H9 (cell line): Measurements from ENCODE around the gene NEU3. TPM values are rescaled to one million over a fixed set of nuclear protein-coding genes. Genes with fewer than 3 reads are reported as not detected.

Experiments used
- DNase-seq: peaks from one replicate; pipeline ENCODE4 v3.0.0-alpha.2; 2017
- H2AFZ ChIP-seq: one replicate; pipeline ENCODE4 v1.6.1; 2013; ENCODE audit warnings: mild to moderate bottlenecking, low read length, control low read depth, moderate library complexity
- H2AK5ac ChIP-seq: 2 replicates; pipeline ENCODE4 v1.6.1; 2013; ENCODE audit warnings: low read length, control low read depth, mixed read lengths; ENCODE audit not compliant: insufficient read length
- H2BK120ac ChIP-seq: one replicate; pipeline ENCODE4 v1.6.1; 2013; ENCODE audit warnings: low read depth, mild to moderate bottlenecking, low read length, control low read depth, inconsistent platforms; ENCODE audit not compliant: poor library complexity, severe bottlenecking
- H2BK12ac ChIP-seq: 2 replicates; pipeline ENCODE4 v1.6.1; 2013; ENCODE audit warnings: low read length, control low read depth, mixed read lengths, low read depth; ENCODE audit not compliant: insufficient read length
- H2BK15ac ChIP-seq: 2 replicates; pipeline ENCODE4 v1.6.1; 2013; ENCODE audit warnings: low read depth, low read length, control low read depth
- H2BK20ac ChIP-seq: one replicate; pipeline ENCODE4 v1.6.1; 2013; ENCODE audit warnings: low read depth, mild to moderate bottlenecking, low read length, control low read depth, inconsistent platforms; ENCODE audit not compliant: poor library complexity, severe bottlenecking
- H2BK5ac ChIP-seq: 2 replicates; pipeline ENCODE4 v1.6.1; 2013; ENCODE audit warnings: low read length, control low read depth, mixed read lengths; ENCODE audit not compliant: insufficient read length
- H3K14ac ChIP-seq: 2 replicates; pipeline ENCODE4 v1.6.1; 2013; ENCODE audit warnings: low read length, control low read depth; ENCODE audit not compliant: insufficient read depth
- H3K18ac ChIP-seq: 2 replicates; pipeline ENCODE4 v1.6.1; 2013; ENCODE audit warnings: low read depth, mild to moderate bottlenecking, mixed read lengths, low read length, control low read depth; ENCODE audit not compliant: insufficient read length
- H3K23ac ChIP-seq: 2 replicates; pipeline ENCODE4 v1.6.1; 2013; ENCODE audit warnings: low read length, control low read depth, mixed read lengths, low read depth; ENCODE audit not compliant: insufficient read length
- H3K23me2 ChIP-seq: 2 replicates; pipeline ENCODE4 v1.6.1; 2013; ENCODE audit warnings: low read depth, mild to moderate bottlenecking, mixed read lengths, low read length, control low read depth; ENCODE audit not compliant: insufficient read length, poor library complexity, severe bottlenecking
- H3K27ac ChIP-seq: 2 replicates; pipeline ENCODE4 v1.5.1; 2013; ENCODE audit warnings: low read length, control low read depth, mixed read lengths, low read depth; ENCODE audit not compliant: insufficient read length
- H3K27me3 ChIP-seq: 2 replicates; pipeline ENCODE4 v1.6.1; 2013; ENCODE audit warnings: low read length, control low read depth, inconsistent platforms; ENCODE audit not compliant: insufficient read depth
- H3K4ac ChIP-seq: 2 replicates; pipeline ENCODE4 v1.6.1; 2013; ENCODE audit warnings: low read depth, mild to moderate bottlenecking, control low read depth, inconsistent platforms, low read length, moderate library complexity
- H3K4me1 ChIP-seq: 2 replicates; pipeline ENCODE4 v1.6.1; 2013; ENCODE audit warnings: low read length, control low read depth, inconsistent platforms; ENCODE audit not compliant: insufficient read depth
- H3K4me2 ChIP-seq: 2 replicates; pipeline ENCODE4 v1.6.1; 2013; ENCODE audit warnings: low read length, control low read depth, mixed read lengths; ENCODE audit not compliant: insufficient read length, insufficient read depth
- H3K56ac ChIP-seq: 2 replicates; pipeline ENCODE4 v1.6.1; 2013; ENCODE audit warnings: low read depth, mild to moderate bottlenecking, mixed read lengths, low read length, control low read depth; ENCODE audit not compliant: insufficient read length
- H3K79me1 ChIP-seq: 2 replicates; pipeline ENCODE4 v1.6.1; 2013; ENCODE audit warnings: low read depth, mild to moderate bottlenecking, moderate library complexity, low read length, control low read depth, inconsistent platforms; ENCODE audit not compliant: insufficient read depth, poor library complexity, severe bottlenecking
- H3K79me2 ChIP-seq: 2 replicates; pipeline ENCODE4 v1.6.1; 2013; ENCODE audit warnings: low read length, control low read depth, inconsistent platforms; ENCODE audit not compliant: insufficient read depth
- H3K9ac ChIP-seq: 2 replicates; pipeline ENCODE4 v1.6.1; 2013; ENCODE audit warnings: low read length, control low read depth, mixed read lengths; ENCODE audit not compliant: insufficient read length; ENCODE audit errors: extremely low read depth
- H3K9me3 ChIP-seq: one replicate; pipeline ENCODE4 v1.6.1; 2013; ENCODE audit warnings: low read depth, low read length, inconsistent platforms; ENCODE audit not compliant: control insufficient read depth
- H3T11ph ChIP-seq: one replicate; pipeline ENCODE4 v1.6.1; 2013; ENCODE audit warnings: mild to moderate bottlenecking, low read length, control low read depth, inconsistent platforms
- H4K20me1 ChIP-seq: one replicate; pipeline ENCODE4 v1.6.1; 2013; ENCODE audit not compliant: control insufficient read depth, insufficient read length, insufficient read depth
- H4K5ac ChIP-seq: 2 replicates; pipeline ENCODE4 v1.6.1; 2013; ENCODE audit warnings: low read depth, mild to moderate bottlenecking, mixed read lengths, low read length, control low read depth; ENCODE audit not compliant: insufficient read length
- H4K8ac ChIP-seq: replicated peaks from 2 replicates; pipeline ENCODE4 v1.6.1; 2013; ENCODE audit warnings: low read length, control low read depth, mixed read lengths, low read depth; ENCODE audit not compliant: insufficient read length
- H4K91ac ChIP-seq: 2 replicates; pipeline ENCODE4 v1.6.1; 2013; ENCODE audit warnings: low read depth, mild to moderate bottlenecking, moderate library complexity, mixed read lengths, low read length, control low read depth; ENCODE audit not compliant: insufficient read length
- H3K27ac Mint-ChIP-seq, 3 experiments: 2 replicates in 2 of 3; 3 replicates in 1 of 3; pipeline ENCODE4 v1.8.0; 2020 to 2021; ENCODE audit warnings: mixed read lengths in 3 of 3, mild to moderate bottlenecking in 1 of 3, moderate library complexity in 1 of 3
- H3K27me3 Mint-ChIP-seq: 2 replicates; pipeline ENCODE4 v1.8.0; 2021; ENCODE audit warnings: low read depth, mild to moderate bottlenecking, moderate library complexity, mixed read lengths
- H3K36me3 Mint-ChIP-seq, 3 experiments: 2 replicates in 2 of 3; 3 replicates in 1 of 3; pipeline ENCODE4 v1.8.0; 2020 to 2021; ENCODE audit warnings: low read depth in 3 of 3, mixed read lengths in 3 of 3; ENCODE audit not compliant: insufficient read depth in 1 of 3
- H3K4me1 Mint-ChIP-seq, 2 experiments: 2 replicates each; pipeline ENCODE4 v1.8.0; 2020; ENCODE audit warnings: mixed read lengths in 2 of 2
- H3K4me3 Mint-ChIP-seq, 2 experiments: 2 replicates in 1 of 2; 3 replicates in 1 of 2; pipeline ENCODE4 v1.8.0; 2020 to 2021; ENCODE audit warnings: mild to moderate bottlenecking in 2 of 2, mixed read lengths in 2 of 2, moderate library complexity in 1 of 2
- H3K9me3 Mint-ChIP-seq, 2 experiments: 2 replicates in 1 of 2; 3 replicates in 1 of 2; pipeline ENCODE4 v1.8.0; 2020; ENCODE audit warnings: mild to moderate bottlenecking in 2 of 2, mixed read lengths in 2 of 2, moderate library complexity in 1 of 2
- WGBS: extraction: QIAGEN DNeasy Blood & Tissue Kit; methylation state at CpG from one replicate; pipeline ENCODE4 v1.1.7; 2013; ENCODE audit warnings: missing lambda C conversion rate, low lambda C conversion rate, mixed read lengths; ENCODE audit not compliant: insufficient read length; ENCODE audit errors: extremely low coverage; 5-methylcytosine and 5-hydroxymethylcytosine counted together
- total RNA-seq: library from RNA; stranded (reverse); gene quantifications from 2 replicates; pipeline ENCODE4 v1.2.1, GENCODE V29; 2021
- TF ChIP-seq, protein P1 (sequence below): fragments of 200-600 bp; sonication (generic); conservative IDR thresholded peaks from 3 replicates; pipeline ENCODE4 v1.8.0; 2021; ENCODE audit warnings: antibody characterized with exemption, mild to moderate bottlenecking

The NEU3 gene
- total RNA-seq, 1 experiment from 2014 or later: 15.9 TPM

GRCh38 chr11:74966651-74967050 is 22.1 kb upstream of the NEU3 start:
- H2BK15ac ChIP-seq: no peak overlapping the region
- no peak overlapping the region for H3K9ac ChIP-seq
- no peak overlapping the region for H3K18ac ChIP-seq
- no peaks in the 10 kb centered on the region for H3K23me2 ChIP-seq
- no peak overlapping the region for H3K4me2 ChIP-seq
- H2BK20ac ChIP-seq: no peak overlapping the region
- no peaks in the 10 kb centered on the region for H3K4me1 Mint-ChIP-seq
- H3K4me1 ChIP-seq: no peaks in the 10 kb centered on the region
- no peak overlapping the region for H3K4me3 Mint-ChIP-seq
- WGBS: no CpG with 5 or more reads among the region's 5 CpGs
- H4K91ac ChIP-seq: no peak overlapping the region
- no peaks in the 10 kb centered on the region for H4K20me1 ChIP-seq
- no peak overlapping the region for H3K4ac ChIP-seq
- no peak overlapping the region for H2BK12ac ChIP-seq
- H3K14ac ChIP-seq: no peak overlapping the region
- no peak overlapping the region for H4K8ac ChIP-seq
- H2BK120ac ChIP-seq: no peak overlapping the region
- no peak overlapping the region for H3T11ph ChIP-seq
- H3K9me3 Mint-ChIP-seq: no peaks in the 10 kb centered on the region
- no peak overlapping the region for H3K27ac Mint-ChIP-seq
- no peak overlapping the region for H3K27ac ChIP-seq
- no peak overlapping the region for H2AFZ ChIP-seq
- no peak overlapping the region for H3K23ac ChIP-seq
- H3K27me3 Mint-ChIP-seq: no peaks in the 10 kb centered on the region
- H3K36me3 Mint-ChIP-seq: peaks cover 6 to 41% (median 24%) of the 10 kb centered on the region in 3 experiments; a peak in 6 of 7 replicates
- H3K56ac ChIP-seq: no peak overlapping the region
- H3K79me1 ChIP-seq: peaks cover 4% of the 10 kb centered on the region
- H3K9me3 ChIP-seq: no peaks in the 10 kb centered on the region
- no peak overlapping the region for H4K5ac ChIP-seq
- DNase-seq: no peak
- TF ChIP-seq, protein P1, sequence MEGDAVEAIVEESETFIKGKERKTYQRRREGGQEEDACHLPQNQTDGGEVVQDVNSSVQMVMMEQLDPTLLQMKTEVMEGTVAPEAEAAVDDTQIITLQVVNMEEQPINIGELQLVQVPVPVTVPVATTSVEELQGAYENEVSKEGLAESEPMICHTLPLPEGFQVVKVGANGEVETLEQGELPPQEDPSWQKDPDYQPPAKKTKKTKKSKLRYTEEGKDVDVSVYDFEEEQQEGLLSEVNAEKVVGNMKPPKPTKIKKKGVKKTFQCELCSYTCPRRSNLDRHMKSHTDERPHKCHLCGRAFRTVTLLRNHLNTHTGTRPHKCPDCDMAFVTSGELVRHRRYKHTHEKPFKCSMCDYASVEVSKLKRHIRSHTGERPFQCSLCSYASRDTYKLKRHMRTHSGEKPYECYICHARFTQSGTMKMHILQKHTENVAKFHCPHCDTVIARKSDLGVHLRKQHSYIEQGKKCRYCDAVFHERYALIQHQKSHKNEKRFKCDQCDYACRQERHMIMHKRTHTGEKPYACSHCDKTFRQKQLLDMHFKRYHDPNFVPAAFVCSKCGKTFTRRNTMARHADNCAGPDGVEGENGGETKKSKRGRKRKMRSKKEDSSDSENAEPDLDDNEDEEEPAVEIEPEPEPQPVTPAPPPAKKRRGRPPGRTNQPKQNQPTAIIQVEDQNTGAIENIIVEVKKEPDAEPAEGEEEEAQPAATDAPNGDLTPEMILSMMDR: no peak
- no peaks in the 10 kb centered on the region for H3K27me3 ChIP-seq
- no peak overlapping the region for H2BK5ac ChIP-seq
- no peak overlapping the region for H2AK5ac ChIP-seq
- peaks cover 2% of the 10 kb centered on the region; the same call in 1 of the 2 replicates for H3K79me2 ChIP-seq
